Neural progenitor cell (in vitro differentiated cells): ENCODE results near the gene N4BP2. TPM values are rescaled to one million over a fixed set of nuclear protein-coding genes. Genes with fewer than 3 reads are reported as not detected.

Experiments
- DNase-seq: peaks from one replicate; pipeline ENCODE4 v3.0.0-alpha.2; 2016; ENCODE audit warnings: low spot score
- H2AFZ ChIP-seq: fragments of 200-600 bp; sonication (generic); replicated peaks from 2 replicates; pipeline ENCODE4 v1.6.1; 2016; ENCODE audit warnings: antibody characterized with exemption
- H3F3A ChIP-seq: fragments of 200-600 bp; sonication (generic); 2 replicates; pipeline ENCODE4 v1.6.1; 2016; ENCODE audit warnings: antibody characterized with exemption, low read depth
- H3K27ac ChIP-seq: fragments of 200-600 bp; sonication (generic); 2 replicates; pipeline ENCODE4 v1.5.1; 2016; ENCODE audit warnings: mild to moderate bottlenecking
- H3K27me3 ChIP-seq: fragments of 200-600 bp; sonication (generic); 2 replicates; pipeline ENCODE4 v1.6.1; 2016; ENCODE audit warnings: mild to moderate bottlenecking, moderate library complexity
- H3K36me3 ChIP-seq: fragments of 200-600 bp; sonication (generic); 2 replicates; pipeline ENCODE4 v1.5.1; 2016
- H3K4me1 ChIP-seq: fragments of 200-600 bp; sonication (generic); 2 replicates; pipeline ENCODE4 v1.6.1; 2016; ENCODE audit warnings: mixed run types
- H3K4me2 ChIP-seq: fragments of 200-600 bp; sonication (generic); 2 replicates; pipeline ENCODE4 v1.6.1; 2016
- H3K4me3 ChIP-seq: fragments of 200-600 bp; sonication (generic); 2 replicates; pipeline ENCODE4 v1.5.1; 2016
- H3K79me2 ChIP-seq: fragments of 200-600 bp; sonication (generic); 2 replicates; pipeline ENCODE4 v1.6.1; 2016; ENCODE audit warnings: low read depth
- H3K9ac ChIP-seq: fragments of 200-600 bp; sonication (generic); 2 replicates; pipeline ENCODE4 v1.6.1; 2016
- H3K9me3 ChIP-seq: fragments of 200-600 bp; sonication (generic); 2 replicates; pipeline ENCODE4 v1.5.1; 2016; ENCODE audit warnings: low read depth
- H4K20me1 ChIP-seq: fragments of 200-600 bp; sonication (generic); 2 replicates; pipeline ENCODE4 v1.6.1; 2016; ENCODE audit warnings: low read depth
- H3K27ac Mint-ChIP-seq: 3 replicates; pipeline ENCODE4 v1.8.0; 2021; ENCODE audit warnings: mixed read lengths
- H3K27me3 Mint-ChIP-seq: 2 replicates; pipeline ENCODE4 v1.8.0; 2022; ENCODE audit warnings: low read depth, mild to moderate bottlenecking, inconsistent platforms, moderate library complexity, mixed read lengths; ENCODE audit not compliant: insufficient read depth
- H3K36me3 Mint-ChIP-seq: 3 replicates; pipeline ENCODE4 v1.8.0; 2021; ENCODE audit warnings: mixed read lengths
- H3K4me1 Mint-ChIP-seq: 3 replicates; pipeline ENCODE4 v1.8.0; 2021; ENCODE audit warnings: mixed read lengths
- H3K4me3 Mint-ChIP-seq: 3 replicates; pipeline ENCODE4 v1.8.0; 2021; ENCODE audit warnings: mild to moderate bottlenecking, moderate library complexity, mixed read lengths
- H3K9me3 Mint-ChIP-seq: 3 replicates; pipeline ENCODE4 v1.8.0; 2020; ENCODE audit warnings: mixed read lengths
- CTCF ChIP-seq: fragments of 200-600 bp; sonication (generic); IDR thresholded peaks from 2 replicates; pipeline ENCODE4 v1.5.1; 2017; ENCODE audit warnings: antibody characterized with exemption, mild to moderate bottlenecking
- EZH2 ChIP-seq: fragments of 200-600 bp; sonication (generic); IDR thresholded peaks from 2 replicates; pipeline ENCODE4 v1.6.1; 2017; ENCODE audit warnings: antibody characterized with exemption, mild to moderate bottlenecking, moderate library complexity
- EZH2phosphoT487 ChIP-seq: fragments of 200-600 bp; sonication (generic); IDR thresholded peaks from 2 replicates; pipeline ENCODE4 v1.6.1; 2017; ENCODE audit warnings: antibody characterized with exemption
- total RNA-seq: library from RNA; depleted of rRNA; stranded (reverse); fragments of >200 nt; gene quantifications from 2 replicates; pipeline ENCODE4 v1.2.3, GENCODE V29; 2015; ENCODE audit warnings: low replicate concordance

N4BP2 gene
- total RNA-seq, 1 donor from 2014 or later: 80.9 TPM

- no peaks in the 10 kb centered on the region for H3K9me3 Mint-ChIP-seq
- H3K27me3 Mint-ChIP-seq: peaks cover 3% of the 10 kb centered on the region
- Histone ChIP-seq H4K20me1 (no peaks in the 10 kb centered on the region), H3K79me2 (no peaks in the 10 kb centered on the region), H3K36me3 (no peaks in the 10 kb centered on the region), H3K9me3 (no peaks in the 10 kb centered on the region), H3K4me2 (no peak overlapping the region), H3F3A (no peaks in the 10 kb centered on the region), H3K4me1 (peaks cover 11% of the 10 kb centered on the region), H3K9ac (no peak overlapping the region), H2AFZ (no peak overlapping the region), H3K4me3 (no peak overlapping the region), H3K27me3 (no peaks in the 10 kb centered on the region), H3K27ac (no peak overlapping the region)
- DNase-seq: no peak
- H3K27ac Mint-ChIP-seq: no peak overlapping the region
- H3K4me1 Mint-ChIP-seq: peaks cover 33% of the 10 kb centered on the region
- H3K36me3 Mint-ChIP-seq: no peaks in the 10 kb centered on the region
- no peak for TF ChIP-seq EZH2
- TF ChIP-seq CTCF: no peak
- TF ChIP-seq EZH2phosphoT487: no peak
- no peak overlapping the region for H3K4me3 Mint-ChIP-seq
These were observed 122.7 kb downstream of the N4BP2 start for GRCh38 chr4:40179360-40179759.

GRCh38 chr4:40180356-40180755 lies 123.7 kb downstream of the N4BP2 start:
- no peak for DNase-seq
- Mint-ChIP-seq H3K9me3 (no peaks in the 10 kb centered on the region), H3K4me3 (no peak overlapping the region), H3K36me3 (no peaks in the 10 kb centered on the region), H3K27ac (no peak overlapping the region), H3K4me1 (peaks cover 30% of the 10 kb centered on the region), H3K27me3 (peaks cover 3% of the 10 kb centered on the region)
- H3K27ac ChIP-seq: no peak overlapping the region
- no peaks in the 10 kb centered on the region for H3F3A ChIP-seq
- no peaks in the 10 kb centered on the region for H3K27me3 ChIP-seq
- no peak overlapping the region for H3K9ac ChIP-seq
- no peak overlapping the region for H3K4me2 ChIP-seq
- H3K4me3 ChIP-seq: no peak overlapping the region
- H3K4me1 ChIP-seq: peaks cover 11% of the 10 kb centered on the region
- H3K9me3 ChIP-seq: no peaks in the 10 kb centered on the region
- no peaks in the 10 kb centered on the region for H3K36me3 ChIP-seq
- no peak for TF ChIP-seq EZH2
- no peak for TF ChIP-seq EZH2phosphoT487
- TF ChIP-seq CTCF: no peak
- H4K20me1 ChIP-seq: no peaks in the 10 kb centered on the region
- H2AFZ ChIP-seq: no peak overlapping the region
- no peaks in the 10 kb centered on the region for H3K79me2 ChIP-seq

DNA sequence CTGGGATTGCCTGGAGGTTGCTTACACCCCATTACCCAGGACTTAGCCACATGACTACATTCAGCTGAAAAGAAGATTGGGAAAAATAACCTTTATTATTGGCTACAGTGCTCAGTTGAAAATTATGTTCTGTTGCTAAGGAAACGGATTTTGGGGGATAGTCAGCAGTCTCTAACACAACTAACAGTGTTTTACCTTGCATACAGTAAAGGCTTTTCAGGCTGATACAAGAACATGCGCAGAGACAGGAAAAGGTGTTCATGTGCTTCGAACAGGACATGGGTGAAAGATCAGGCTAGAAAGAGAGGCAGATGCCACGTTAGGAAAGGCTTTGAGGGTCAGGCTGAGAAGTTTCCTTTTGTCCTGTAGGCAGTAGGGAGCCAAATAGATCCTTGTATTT lies 125.4 kb downstream of the N4BP2 start:
- Histone ChIP-seq H3K27ac (no peak overlapping the region), H3K9ac (no peak overlapping the region), H3K36me3 (no peaks in the 10 kb centered on the region), H3F3A (no peaks in the 10 kb centered on the region), H4K20me1 (no peaks in the 10 kb centered on the region), H3K4me3 (no peak overlapping the region), H3K4me1 (peaks cover 8% of the 10 kb centered on the region), H3K9me3 (no peaks in the 10 kb centered on the region), H2AFZ (no peak overlapping the region), H3K27me3 (no peaks in the 10 kb centered on the region), H3K4me2 (no peak overlapping the region), H3K79me2 (no peaks in the 10 kb centered on the region)
- DNase-seq: no peak
- Mint-ChIP-seq H3K9me3 (no peaks in the 10 kb centered on the region), H3K4me1 (peaks cover 26% of the 10 kb centered on the region), H3K4me3 (no peak overlapping the region), H3K27ac (peak overlapping the region; percentile 10), H3K27me3 (peaks cover 2% of the 10 kb centered on the region), H3K36me3 (no peaks in the 10 kb centered on the region)
- no peak for TF ChIP-seq EZH2phosphoT487
- no peak for TF ChIP-seq CTCF
- no peak for TF ChIP-seq EZH2
